Endothelial cell of hepatic sinusoid (primary cell): ENCODE data around the gene ID2.

Source experiments
- in situ Hi-C: cut with HindIII; loops from 2 replicates; pipeline ENCODE4 v1.10.0; 2017; ENCODE audit warnings: low sequenced_read_pairs

ID2 gene

DNA sequence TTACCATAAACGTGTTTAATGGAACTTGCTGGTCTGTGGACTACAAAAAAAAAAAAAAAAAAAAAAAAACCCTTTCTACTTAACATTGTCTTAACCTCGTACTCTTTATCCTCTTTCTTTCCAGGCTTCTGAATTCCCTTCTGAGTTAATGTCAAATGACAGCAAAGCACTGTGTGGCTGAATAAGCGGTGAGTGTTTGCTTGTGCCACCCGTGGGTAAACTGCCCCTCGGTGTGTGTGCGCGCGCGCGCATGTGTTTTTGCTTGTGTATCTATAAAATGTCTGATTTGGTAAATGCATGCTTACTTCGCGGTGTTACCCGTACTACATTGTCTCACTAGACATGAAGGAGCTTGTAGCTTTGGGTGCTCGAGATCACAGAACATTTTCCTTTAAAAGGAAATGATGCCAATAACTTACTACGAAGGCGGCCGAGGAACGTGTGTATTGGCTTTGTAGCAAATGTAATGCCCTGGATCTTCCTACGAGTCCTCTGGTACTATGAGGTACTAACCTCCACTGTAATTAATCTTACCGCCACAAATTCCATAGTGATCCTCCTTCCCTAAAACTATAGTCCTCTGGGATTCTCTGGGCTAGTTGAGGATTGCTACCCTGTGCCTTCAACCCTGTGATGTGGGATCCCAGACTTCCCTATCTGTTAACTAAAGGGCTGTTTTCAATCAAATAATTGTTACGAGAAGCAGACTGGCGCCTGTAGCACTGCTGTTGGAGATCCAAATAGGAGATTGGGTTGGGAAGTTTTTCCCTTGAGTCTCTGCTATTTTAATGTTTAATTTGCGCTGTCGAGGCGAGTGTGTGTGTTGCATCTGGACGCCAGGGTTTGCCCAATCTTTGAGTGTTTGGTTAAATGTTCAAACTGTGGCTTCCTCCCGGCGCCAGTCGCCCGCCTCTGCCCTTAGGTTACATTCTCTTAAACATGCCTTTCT lies 1.1 kb downstream of the ID2 start:
- in situ Hi-C loops = no loop called here

GRCh38 chr2:8684540-8684877 lies 2.7 kb downstream of the ID2 start:
- in situ Hi-C loops = no loop called here

- in situ Hi-C loops = no loop called here
These were observed 3.2 kb downstream of the ID2 start for GRCh38 chr2:8684878-8685696.

- in situ Hi-C loops = no loop called here
These were observed 4.0 kb downstream of the ID2 start for GRCh38 chr2:8685697-8686358.

- in situ Hi-C loops = no loop called here
These were observed 10.1 kb downstream of the ID2 start for GRCh38 chr2:8691859-8692437.

DNA sequence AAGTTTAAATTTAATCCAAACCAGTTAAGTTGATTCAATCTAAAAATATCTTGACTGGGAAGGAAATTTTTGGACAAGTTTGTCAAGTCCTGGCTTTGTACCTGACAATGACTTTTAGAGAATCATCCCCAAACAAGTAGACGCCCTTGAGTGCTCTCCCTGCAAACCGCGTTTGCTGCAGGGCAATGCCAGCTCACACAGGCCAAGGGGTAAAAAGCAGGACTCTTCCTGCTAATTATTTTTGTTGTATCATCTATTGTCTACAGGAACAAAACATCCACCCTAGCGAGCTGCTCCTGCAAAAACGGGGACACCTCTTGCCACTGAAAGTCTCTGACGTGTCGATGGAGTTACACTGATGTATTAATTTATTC lies 10.9 kb downstream of the ID2 start:
- in situ Hi-C loops = no loop called here

GRCh38 chr2:8693157-8693821 lies 11.4 kb downstream of the ID2 start:
- in situ Hi-C loops = no loop called here

GRCh38 chr2:8694737-8695136 lies 12.9 kb downstream of the ID2 start:
- in situ Hi-C loops = loop anchor here (5.0 kb wide), 1 partner anchor 38 kb away; no protein-coding TSS in a partner anchor

DNA sequence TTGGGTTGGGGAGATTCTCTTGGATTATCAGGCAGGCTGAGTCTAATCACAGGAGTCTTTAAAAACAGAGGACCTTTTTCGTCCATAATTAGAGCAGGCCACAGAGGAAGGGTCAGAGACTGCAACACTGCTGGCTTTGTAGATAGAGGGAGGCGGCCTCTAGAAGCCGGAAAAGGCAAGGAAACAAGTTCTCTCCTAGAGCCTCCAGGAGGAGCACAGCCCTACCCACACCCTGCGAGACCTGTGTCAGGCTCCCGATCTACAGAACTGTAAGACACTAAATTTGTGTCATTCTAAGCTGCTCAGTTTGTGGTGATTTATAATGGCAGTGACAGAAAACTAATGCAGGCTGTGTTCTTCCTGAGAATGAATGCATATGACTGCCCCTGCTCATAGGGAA lies 15.3 kb downstream of the ID2 start:
- in situ Hi-C loops = loop anchor here (5.0 kb wide), 1 partner anchor 35 kb away; no protein-coding TSS in a partner anchor

- in situ Hi-C loops = loop anchor here (5.0 kb wide), 1 partner anchor 32 kb away; no protein-coding TSS in a partner anchor
These were observed 18.0 kb downstream of the ID2 start for GRCh38 chr2:8699839-8700238.

- in situ Hi-C loops = no loop called here
These were observed 20.0 kb downstream of the ID2 start for GRCh38 chr2:8701681-8702379.

- in situ Hi-C loops = no loop called here
These were observed 23.1 kb downstream of the ID2 start for GRCh38 chr2:8704906-8705305.

DNA sequence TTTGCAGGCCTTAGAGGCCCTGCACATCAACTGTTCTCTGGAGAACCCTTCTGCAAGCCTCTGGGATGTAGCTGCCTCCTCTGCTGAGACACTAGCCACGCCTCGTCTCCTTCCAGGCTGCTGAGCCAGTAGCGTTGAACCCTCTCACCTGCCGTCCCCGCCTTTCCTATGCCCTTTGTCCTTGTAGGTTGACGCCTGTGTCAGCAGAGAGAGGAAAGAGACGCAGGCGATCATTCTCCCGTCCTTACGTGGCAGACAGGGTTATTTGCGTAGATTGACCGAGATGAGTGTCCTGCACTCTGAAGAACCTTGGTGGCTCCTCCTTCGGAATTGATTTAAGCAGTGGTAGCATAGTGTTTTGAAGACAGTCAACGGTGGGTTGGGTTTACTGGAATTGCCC lies 27.8 kb downstream of the ID2 start:
- in situ Hi-C loops = no loop called here

DNA sequence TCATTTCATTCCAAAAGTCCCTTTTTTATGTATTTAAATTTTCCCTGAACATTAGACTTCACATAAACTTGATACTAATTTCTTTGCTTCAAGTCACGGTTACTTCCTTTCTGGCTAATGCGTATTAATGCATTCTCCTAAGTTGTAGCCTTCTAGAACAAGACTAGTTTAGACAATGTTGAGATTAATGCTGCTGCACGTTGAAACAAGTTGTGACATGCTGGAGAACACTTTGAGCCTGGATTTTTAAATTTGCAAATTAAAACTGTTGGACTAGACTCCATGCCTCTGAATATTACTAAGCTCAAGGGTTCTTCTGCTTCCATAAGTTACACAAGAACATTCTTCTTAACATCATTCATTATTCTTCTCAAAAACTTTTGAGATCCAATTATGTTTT lies 29.1 kb downstream of the ID2 start:
- in situ Hi-C loops = no loop called here

- in situ Hi-C loops = no loop called here
These were observed 32.4 kb downstream of the ID2 start for GRCh38 chr2:8714283-8714682.

DNA sequence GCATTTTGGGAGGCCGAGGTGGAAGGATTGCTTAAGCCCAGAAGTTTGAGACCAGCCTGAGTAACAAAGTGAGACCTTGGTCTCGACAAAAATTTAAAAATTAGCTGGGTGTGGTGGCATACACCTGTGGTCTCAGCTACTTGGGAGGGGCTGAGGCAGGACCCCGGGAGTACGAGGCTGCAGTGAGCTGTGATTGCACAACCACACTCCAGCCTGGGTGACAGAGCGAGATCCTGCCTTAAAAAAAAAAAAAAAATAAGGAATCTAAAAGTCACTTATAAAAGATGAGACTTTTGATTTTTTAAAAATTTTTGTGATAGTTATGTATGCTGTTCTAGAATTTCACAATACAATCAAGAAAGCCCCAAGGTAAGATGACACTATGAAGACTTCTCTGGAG lies 33.1 kb downstream of the ID2 start:
- in situ Hi-C loops = no loop called here

DNA sequence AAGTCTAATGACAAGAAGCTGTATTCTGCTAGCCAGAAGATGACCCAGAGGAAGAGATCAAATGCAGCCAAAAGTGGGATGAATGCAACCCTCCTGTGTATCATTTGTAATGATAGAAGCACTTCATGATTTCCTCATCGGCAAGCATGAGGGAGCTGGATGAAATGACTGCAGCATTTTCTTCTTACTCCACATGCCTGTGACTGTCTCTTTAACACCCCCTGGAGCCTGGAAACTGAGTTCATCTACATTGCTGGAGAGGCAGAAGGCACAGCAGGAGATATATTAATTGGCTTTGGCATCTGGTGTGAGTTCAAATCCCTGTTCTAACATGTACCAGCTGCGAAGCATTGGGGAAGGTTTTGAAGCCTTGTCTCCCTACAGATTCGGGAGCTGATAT lies 37.7 kb downstream of the ID2 start:
- in situ Hi-C loops = no loop called here

- in situ Hi-C loops = no loop called here
These were observed 38.9 kb downstream of the ID2 start for GRCh38 chr2:8720741-8721140.

- in situ Hi-C loops = no loop called here
These were observed 39.6 kb downstream of the ID2 start for GRCh38 chr2:8721410-8721809.

- in situ Hi-C loops = no loop called here
These were observed 41.1 kb downstream of the ID2 start for GRCh38 chr2:8722986-8723385.
